Calu3 (cell line): Measurements from ENCODE around the gene COMT. TPM values are rescaled to one million over a fixed set of nuclear protein-coding genes. Genes with fewer than 3 reads are reported as not detected.

Source experiments
- BruUV-seq: library from RNA; stranded (reverse); fragments of 400-500 nt; replicated peaks from 2 replicates; lab custom pipeline; 2021; lab: Mats Ljungman, UMichigan
- CTCF ChIA-PET: fragments of 300-600 bp; sonication (Branson Sonifier 250); formaldehyde crosslinking; loops from one replicate; lab custom pipeline; 2022; ENCODE audit warnings: antibody characterized with exemption; lab: Charles Lee
- DNase-seq: peaks from one replicate; pipeline ENCODE4 v3.0.0; 2022
- H3K27ac Mint-ChIP-seq: one replicate; pipeline ENCODE4 v1.8.0; 2022; ENCODE audit warnings: mixed read lengths; ENCODE audit not compliant: unreplicated experiment
- H3K27me3 Mint-ChIP-seq: one replicate; pipeline ENCODE4 v1.8.0; 2022; ENCODE audit warnings: mixed read lengths; ENCODE audit not compliant: unreplicated experiment
- H3K36me3 Mint-ChIP-seq: one replicate; pipeline ENCODE4 v1.8.0; 2022; ENCODE audit warnings: mild to moderate bottlenecking, moderate library complexity, mixed read lengths; ENCODE audit not compliant: insufficient read depth, unreplicated experiment
- H3K4me1 Mint-ChIP-seq: one replicate; pipeline ENCODE4 v1.8.0; 2022; ENCODE audit warnings: mild to moderate bottlenecking, low read depth, mixed read lengths; ENCODE audit not compliant: unreplicated experiment
- H3K4me3 Mint-ChIP-seq: one replicate; pipeline ENCODE4 v1.8.0; 2022; ENCODE audit warnings: mild to moderate bottlenecking, low read depth, moderate library complexity, mixed read lengths; ENCODE audit not compliant: unreplicated experiment
- H3K9me3 Mint-ChIP-seq: one replicate; pipeline ENCODE4 v1.8.0; 2022; ENCODE audit warnings: low read depth, mixed read lengths; ENCODE audit not compliant: unreplicated experiment
- CTCF ChIP-seq: fragments of 200-600 bp; IDR thresholded peaks from one replicate; pipeline ENCODE4 v1.8.0; 2022; ENCODE audit warnings: antibody characterized with exemption; ENCODE audit not compliant: unreplicated experiment
- intact Hi-C: fragments of 100-400 bp; cut with micrococcal nuclease; formaldehyde crosslinking; loops from one replicate; pipeline ENCODE4 v1.10.0; 2022; ENCODE audit not compliant: unreplicated experiment
- total RNA-seq: library from RNA; stranded (reverse); gene quantifications from 2 replicates; pipeline ENCODE4 v1.2.3, GENCODE V29; 2022

COMT gene
- total RNA-seq, 1 experiment from 2014 or later, result 170 TPM

DNA sequence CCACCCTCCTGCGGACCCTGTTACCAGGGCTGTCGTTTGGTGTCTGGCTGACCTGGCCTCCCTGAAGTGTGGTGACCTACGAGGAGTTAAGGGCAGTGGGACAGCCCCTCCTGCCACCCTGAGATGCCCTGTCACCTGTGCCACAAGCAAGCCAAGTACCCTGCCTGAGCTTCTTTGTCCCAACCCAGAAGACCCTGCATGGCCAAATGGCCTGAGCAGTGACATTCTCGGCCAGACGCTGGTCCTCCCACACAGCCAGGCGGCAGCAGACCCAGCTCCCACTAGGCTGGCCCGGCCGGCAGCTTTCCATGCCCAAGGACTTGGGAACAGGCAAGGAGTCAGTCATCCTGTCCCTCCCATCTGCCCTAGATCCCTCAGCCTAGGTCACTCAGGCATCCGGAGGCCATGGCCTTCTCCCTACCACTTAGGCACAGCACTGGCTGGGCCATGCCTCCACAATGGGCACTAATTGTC, 67.5 kb downstream of the COMT start:
- H3K4me3 Mint-ChIP-seq, result no peak overlapping the region
- no peak for DNase-seq
- TF ChIP-seq CTCF, result no peak
- no peaks in the 10 kb centered on the region for H3K27me3 Mint-ChIP-seq
- intact Hi-C loops, result no loop called here
- no peak overlapping the region for H3K27ac Mint-ChIP-seq
- no peaks in the 10 kb centered on the region for H3K4me1 Mint-ChIP-seq
- H3K9me3 Mint-ChIP-seq, result peaks cover 3% of the 10 kb centered on the region
- H3K36me3 Mint-ChIP-seq, result peaks cover 5% of the 10 kb centered on the region
- BruUV-seq, result no TSS peak
- CTCF ChIA-PET, result no interaction called here

DNA sequence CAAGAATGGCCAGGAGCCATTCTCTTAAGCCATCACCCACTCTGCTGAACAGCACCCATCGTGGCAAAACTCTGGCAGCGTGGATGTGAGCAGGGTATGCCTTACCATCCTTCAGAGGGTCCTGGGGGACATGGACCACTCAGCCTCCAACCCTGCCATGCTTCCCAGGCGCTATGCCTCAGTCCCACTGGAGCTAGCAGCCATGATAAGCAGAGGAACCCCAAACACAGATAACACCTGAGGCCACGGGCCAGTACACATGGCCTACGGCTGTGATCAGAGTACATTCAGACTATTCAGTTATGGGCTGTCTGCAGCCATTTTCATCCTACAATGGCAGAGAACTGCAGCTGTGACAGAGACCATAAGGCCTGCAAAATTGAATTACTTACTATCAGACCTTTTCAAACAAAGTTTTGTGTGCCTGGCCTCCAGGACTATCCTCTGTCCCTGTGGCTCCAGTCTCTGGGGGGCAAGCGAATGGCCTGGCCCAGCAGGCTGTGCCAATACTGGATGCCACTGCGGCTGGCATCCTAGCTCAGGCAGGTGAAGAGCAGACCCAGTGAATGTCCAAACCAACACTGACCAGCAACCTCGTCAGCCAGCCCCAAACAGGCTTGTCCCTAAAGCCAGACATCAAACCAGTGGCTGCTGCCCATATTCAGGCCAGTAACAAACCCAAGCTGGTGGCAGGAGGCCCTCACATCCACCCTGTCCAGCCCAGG, 68.2 kb downstream of the COMT start:
- CTCF ChIA-PET, result interaction anchor here (0.9 kb wide), 1 partner anchor 18 kb away, joined by 3 read pairs; no protein-coding TSS in a partner anchor
- H3K9me3 Mint-ChIP-seq, result peaks cover 2% of the 10 kb centered on the region
- no peak for TF ChIP-seq CTCF
- intact Hi-C loops, result loop anchor here (5.0 kb wide), 1 partner anchor 37 kb away; no protein-coding TSS in a partner anchor
- DNase-seq, result no peak
- no peak overlapping the region for H3K4me3 Mint-ChIP-seq
- H3K27me3 Mint-ChIP-seq, result no peaks in the 10 kb centered on the region
- peaks cover 5% of the 10 kb centered on the region for H3K36me3 Mint-ChIP-seq
- no peak overlapping the region for H3K27ac Mint-ChIP-seq
- BruUV-seq, result no TSS peak
- peaks cover under 1% of the 10 kb centered on the region for H3K4me1 Mint-ChIP-seq

GRCh38 chr22:20010307-20011122, 68.9 kb downstream of the COMT start:
- intact Hi-C loops, result loop anchor here (5.0 kb wide), 1 partner anchor 38 kb away; no protein-coding TSS in a partner anchor
- Mint-ChIP-seq H3K27me3 (no peaks in the 10 kb centered on the region), H3K27ac (no peak overlapping the region), H3K9me3 (no peaks in the 10 kb centered on the region), H3K36me3 (peaks cover 7% of the 10 kb centered on the region), H3K4me1 (peaks cover 7% of the 10 kb centered on the region), H3K4me3 (no peak overlapping the region)
- BruUV-seq, result no TSS peak
- DNase-seq, result no peak
- no peak for TF ChIP-seq CTCF
- CTCF ChIA-PET, result interaction anchor here (0.6 to 0.9 kb wide), 2 partner anchors 19 to 770 kb away, joined by 3 read pairs; no protein-coding TSS in a partner anchor

- no peak for DNase-seq
- no TSS peak for BruUV-seq
- no peak for TF ChIP-seq CTCF
- CTCF ChIA-PET, result interaction anchor here (0.6 kb wide), 1 partner anchor 49 kb away, joined by 5 read pairs; no protein-coding TSS in a partner anchor
- H3K4me1 Mint-ChIP-seq, result peaks cover 7% of the 10 kb centered on the region
- H3K9me3 Mint-ChIP-seq, result no peaks in the 10 kb centered on the region
- H3K36me3 Mint-ChIP-seq, result peaks cover 9% of the 10 kb centered on the region
- intact Hi-C loops, result loop anchor here (5.0 kb wide), 1 partner anchor 39 kb away; no protein-coding TSS in a partner anchor
- no peak overlapping the region for H3K4me3 Mint-ChIP-seq
- no peak overlapping the region for H3K27ac Mint-ChIP-seq
- no peaks in the 10 kb centered on the region for H3K27me3 Mint-ChIP-seq
These were observed 69.8 kb downstream of the COMT start for GRCh38 chr22:20011123-20011992.
